Fibroblast of the aortic adventitia (primary cell): ENCODE measurements around the gene PRKCB. TPM values are rescaled to one million over a fixed set of nuclear protein-coding genes. Genes with fewer than 3 reads are reported as not detected.

Experiments
- DNase-seq: peaks from one replicate; pipeline ENCODE4 v3.0.0-alpha.2; 2010; ENCODE audit warnings: low read depth
- H3K4me3 ChIP-seq: 2 replicates; pipeline ENCODE4 v1.5.1; 2011; ENCODE audit warnings: low read depth, mild to moderate bottlenecking, control low read depth, low read length, moderate library complexity
- total RNA-seq: library from RNA; depleted of rRNA; stranded (reverse); fragments of >200 nt; gene quantifications from 2 replicates; pipeline ENCODE4 v1.2.3, GENCODE V29; 2012; ENCODE audit warnings: low replicate concordance
- TF ChIP-seq, protein P1 (sequence below): IDR thresholded peaks from 2 replicates; pipeline ENCODE4 v1.5.1; 2011; ENCODE audit warnings: mild to moderate bottlenecking, low read length, control low read depth, inconsistent platforms; ENCODE audit not compliant: insufficient read depth

The PRKCB gene
- total RNA-seq, 1 donor: not detected

DNA sequence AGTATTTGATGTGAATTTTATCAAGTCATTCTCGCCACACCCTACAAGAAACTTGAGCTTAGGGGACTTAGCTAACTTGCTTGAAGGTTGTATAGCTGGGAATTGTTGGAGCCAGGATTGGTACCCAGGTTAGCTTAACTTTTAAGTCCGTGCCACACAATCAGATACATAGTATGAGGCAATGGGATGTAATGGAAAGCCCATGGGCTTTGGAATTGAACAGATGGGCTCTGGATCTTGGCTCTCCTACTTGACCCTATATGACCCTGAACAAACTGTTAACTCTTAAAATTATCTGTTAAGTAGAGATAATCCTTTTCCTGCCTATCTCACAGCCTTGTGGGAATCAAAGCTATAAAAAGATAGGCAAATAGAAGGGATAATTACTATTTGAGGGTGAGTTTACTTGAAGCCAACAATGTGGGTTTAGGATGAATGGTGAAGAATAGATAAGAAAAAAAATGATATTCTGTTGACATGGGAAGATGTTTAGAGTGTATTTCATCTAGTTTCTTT, 368.4 kb downstream of the PRKCB start:
- TF ChIP-seq, protein P1, sequence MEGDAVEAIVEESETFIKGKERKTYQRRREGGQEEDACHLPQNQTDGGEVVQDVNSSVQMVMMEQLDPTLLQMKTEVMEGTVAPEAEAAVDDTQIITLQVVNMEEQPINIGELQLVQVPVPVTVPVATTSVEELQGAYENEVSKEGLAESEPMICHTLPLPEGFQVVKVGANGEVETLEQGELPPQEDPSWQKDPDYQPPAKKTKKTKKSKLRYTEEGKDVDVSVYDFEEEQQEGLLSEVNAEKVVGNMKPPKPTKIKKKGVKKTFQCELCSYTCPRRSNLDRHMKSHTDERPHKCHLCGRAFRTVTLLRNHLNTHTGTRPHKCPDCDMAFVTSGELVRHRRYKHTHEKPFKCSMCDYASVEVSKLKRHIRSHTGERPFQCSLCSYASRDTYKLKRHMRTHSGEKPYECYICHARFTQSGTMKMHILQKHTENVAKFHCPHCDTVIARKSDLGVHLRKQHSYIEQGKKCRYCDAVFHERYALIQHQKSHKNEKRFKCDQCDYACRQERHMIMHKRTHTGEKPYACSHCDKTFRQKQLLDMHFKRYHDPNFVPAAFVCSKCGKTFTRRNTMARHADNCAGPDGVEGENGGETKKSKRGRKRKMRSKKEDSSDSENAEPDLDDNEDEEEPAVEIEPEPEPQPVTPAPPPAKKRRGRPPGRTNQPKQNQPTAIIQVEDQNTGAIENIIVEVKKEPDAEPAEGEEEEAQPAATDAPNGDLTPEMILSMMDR: no peak
- no peak for DNase-seq
- no peak overlapping the region for H3K4me3 ChIP-seq

DNA sequence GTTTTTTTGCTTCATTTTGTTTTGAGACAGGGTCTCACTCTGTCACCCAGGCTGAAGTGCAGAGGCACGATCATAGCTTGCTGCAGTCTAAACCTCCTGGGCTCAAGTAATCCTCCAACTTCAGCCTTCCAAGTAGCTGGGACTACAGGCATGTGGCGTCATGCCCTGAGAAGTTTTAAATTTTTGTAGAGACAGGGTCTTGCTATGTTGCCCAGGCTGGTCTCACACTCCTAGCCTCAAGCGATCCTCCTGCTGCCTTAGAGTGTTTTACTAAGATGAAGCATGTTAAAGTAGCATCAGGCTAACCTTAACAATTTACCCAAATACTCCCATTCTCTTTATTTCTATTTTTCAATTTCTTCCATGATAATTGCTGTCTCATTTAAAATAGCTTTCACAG, 371.1 kb downstream of the PRKCB start:
- no peak overlapping the region for H3K4me3 ChIP-seq
- TF ChIP-seq, protein P1: no peak
- DNase-seq: no peak

DNA sequence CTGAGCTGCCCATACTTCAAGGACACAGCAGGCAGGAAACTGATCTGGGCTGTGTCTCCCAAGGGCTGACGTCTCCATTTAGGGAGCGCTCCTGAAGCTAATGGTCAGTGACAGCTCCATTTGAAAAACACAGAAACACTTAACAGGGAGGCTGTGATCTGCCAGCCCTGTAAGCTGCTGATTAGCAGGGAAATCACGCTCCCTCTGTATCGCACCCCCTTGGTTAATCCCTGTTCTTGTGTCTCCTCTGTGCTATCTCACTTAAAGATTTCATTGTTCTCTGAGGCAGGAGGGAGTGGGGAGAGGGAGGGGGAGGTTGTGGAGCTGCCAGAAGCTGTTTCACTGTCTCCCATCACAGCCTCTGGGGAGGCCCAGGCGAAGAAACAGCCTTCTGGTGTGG, 372.9 kb downstream of the PRKCB start:
- TF ChIP-seq, protein P1: no peak
- no peak overlapping the region for H3K4me3 ChIP-seq
- DNase-seq: no peak

DNA sequence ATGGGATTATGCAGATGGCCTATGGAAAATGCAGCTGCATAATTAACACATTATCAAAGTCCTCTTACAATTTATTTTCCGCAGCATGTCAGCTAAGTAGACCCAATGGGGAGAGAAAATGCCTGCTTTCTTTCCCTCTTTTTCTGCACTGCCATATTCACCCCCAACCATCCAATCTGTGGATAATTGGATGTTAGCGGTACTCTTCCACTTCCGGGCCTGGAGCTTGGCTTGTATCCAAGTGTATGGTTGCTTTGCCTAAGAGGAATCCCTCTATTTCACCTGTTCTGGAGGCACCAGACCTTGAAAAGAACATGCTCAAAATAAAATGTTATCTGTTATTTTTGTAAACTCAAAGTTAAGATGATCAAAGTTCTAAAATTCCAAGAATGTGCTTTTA, 379.2 kb downstream of the PRKCB start:
- TF ChIP-seq, protein P1: no peak
- no peak overlapping the region for H3K4me3 ChIP-seq

DNA sequence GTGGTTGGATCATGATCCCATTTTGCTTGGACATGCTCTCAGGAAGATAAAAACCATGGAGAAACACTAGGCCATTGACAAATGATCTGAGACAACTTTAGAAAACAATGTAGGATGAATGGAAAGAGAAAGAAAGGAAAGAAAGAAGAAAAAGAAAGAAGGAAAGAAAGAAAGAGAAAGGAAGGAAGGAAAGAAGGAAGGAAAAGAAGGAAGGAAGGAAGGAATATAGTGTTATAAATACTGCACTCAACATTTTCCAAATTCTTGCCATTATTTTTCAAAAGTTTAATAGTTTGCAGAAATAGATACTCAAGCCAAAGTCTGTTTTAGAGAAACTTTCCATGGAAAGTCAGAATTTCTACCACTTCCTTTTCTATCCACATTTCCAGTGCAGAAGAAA, 381.2 kb downstream of the PRKCB start:
- DNase-seq: no peak
- no peak overlapping the region for H3K4me3 ChIP-seq
- TF ChIP-seq, protein P1: no peak

More for the DNA sequence above, 379.2 kb downstream of the PRKCB start:
- no peak for DNase-seq

DNA sequence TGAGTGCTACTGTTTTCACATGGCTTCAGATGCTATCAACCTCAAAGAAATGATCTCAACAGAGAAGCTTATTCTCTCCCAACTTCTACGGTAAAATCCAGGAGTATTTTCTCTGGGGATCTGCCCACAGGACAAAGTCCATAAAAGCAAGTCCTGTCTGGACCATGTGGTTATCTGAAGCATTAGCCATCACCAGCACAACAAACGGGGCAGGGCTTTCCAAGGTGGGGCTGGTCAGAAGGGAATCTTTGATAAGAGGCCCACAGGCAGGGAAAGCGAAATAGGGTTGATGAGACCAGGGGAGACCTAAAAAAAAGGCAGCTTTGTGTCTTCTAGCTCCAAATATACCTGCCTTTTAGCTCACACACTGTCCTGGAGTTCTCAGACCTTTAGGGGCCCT, 381.7 kb downstream of the PRKCB start:
- TF ChIP-seq, protein P1: no peak
- H3K4me3 ChIP-seq: no peak overlapping the region
- no peak for DNase-seq

DNA sequence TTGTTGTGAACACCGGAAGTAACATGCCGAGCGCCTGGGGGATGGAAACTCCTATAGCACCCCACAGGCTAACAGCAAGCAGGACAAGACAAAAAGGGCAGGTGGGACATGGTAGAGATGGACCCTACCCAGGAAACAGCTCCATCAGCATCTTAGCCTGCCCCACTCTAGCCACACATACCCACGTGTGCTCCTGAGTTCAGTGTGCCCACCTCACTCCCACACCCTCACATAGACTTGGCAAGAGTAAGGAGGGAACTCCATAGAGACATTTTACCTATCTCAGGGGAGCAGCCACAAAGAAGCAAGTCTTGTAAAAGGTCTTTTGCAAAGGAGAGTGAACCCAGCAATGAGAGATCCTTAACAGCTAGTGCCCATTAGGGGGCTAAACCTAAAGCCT, 382.5 kb downstream of the PRKCB start:
- no peak overlapping the region for H3K4me3 ChIP-seq
- DNase-seq: no peak
- TF ChIP-seq, protein P1: no peak
